ENCODE measurements around the gene CEACAM1.
"Not testable (repeated sequence)": the region's sequence is repeated elsewhere in the genome, so short reads cannot be mapped to it uniquely, and the experiment has no call there.

The CEACAM1 gene

GRCh38 chr19:42524250-42524649 lies 4.0 kb downstream of the CEACAM1 start:
- no peak for TF ChIP-seq CTCF (IDR thresholded peaks at IDR 0.05)
- Histone ChIP-seq H3K27ac (peak overlapping the region; percentile 86), H3K9me3 (no peaks in the 10 kb centered on the region), H3K27me3 (no peaks in the 10 kb centered on the region), H3K36me3 (peaks cover 24% of the 10 kb centered on the region), H3K4me1 (ENCODE audit: control insufficient read depth in 1 of 2, insufficient read depth in 1 of 2, low read depth in 1 of 2, low read length in 1 of 2) (peaks cover 89 to 94% of the 10 kb centered on the region in 2 experiments), H3K4me3 (ENCODE audit: low read depth in 1 of 2, low read length in 1 of 2) (peak overlapping the region; percentile 42 to 63)

GRCh38 chr19:42522262-42522661 lies 6.0 kb downstream of the CEACAM1 start:
- Histone ChIP-seq H3K4me1 (ENCODE audit: control insufficient read depth in 1 of 2, insufficient read depth in 1 of 2, low read depth in 1 of 2, low read length in 1 of 2) (peaks cover 78 to 88% of the 10 kb centered on the region in 2 experiments), H3K36me3 (peaks cover 43% of the 10 kb centered on the region), H3K27ac (peak overlapping the region; percentile 86)
- not testable (repeated sequence) for H3K9me3 ChIP-seq; H3K4me3 ChIP-seq (ENCODE audit: low read depth in 1 of 2, low read length in 1 of 2); H3K27me3 ChIP-seq

- Histone ChIP-seq H3K4me3 (ENCODE audit: low read depth in 1 of 2, low read length in 1 of 2) (peak overlapping the region in 1 of 2 experiments; percentile 9), H3K36me3 (peaks cover 43% of the 10 kb centered on the region), H3K27ac (peak overlapping the region; percentile 86), H3K4me1 (ENCODE audit: control insufficient read depth in 1 of 2, insufficient read depth in 1 of 2, low read depth in 1 of 2, low read length in 1 of 2) (peaks cover 78 to 88% of the 10 kb centered on the region in 2 experiments), H3K9me3 (no peaks in the 10 kb centered on the region), H3K27me3 (no peaks in the 10 kb centered on the region)
- no peak for TF ChIP-seq CTCF (IDR thresholded peaks at IDR 0.05)
Measured at GRCh38 chr19:42521346-42522030, 6.8 kb downstream of the CEACAM1 start.

GRCh38 chr19:42519108-42519507 lies 9.2 kb downstream of the CEACAM1 start:
- no peaks in the 10 kb centered on the region for H3K27me3 ChIP-seq
- no peak for TF ChIP-seq CTCF (IDR thresholded peaks at IDR 0.05)
- H3K9me3 ChIP-seq, result no peaks in the 10 kb centered on the region
- no peak overlapping the region for H3K4me3 ChIP-seq (ENCODE audit: low read depth in 1 of 2, low read length in 1 of 2)
- peak overlapping the region; percentile 33 for H3K27ac ChIP-seq
- peaks cover 56% of the 10 kb centered on the region for H3K36me3 ChIP-seq
- peaks cover 58 to 72% of the 10 kb centered on the region in 2 experiments for H3K4me1 ChIP-seq (ENCODE audit: control insufficient read depth in 1 of 2, insufficient read depth in 1 of 2, low read depth in 1 of 2, low read length in 1 of 2)

GRCh38 chr19:42516771-42517170 lies 11.5 kb downstream of the CEACAM1 start:
- peaks cover 72% of the 10 kb centered on the region for H3K36me3 ChIP-seq
- H3K4me3 ChIP-seq (ENCODE audit: low read depth in 1 of 2, low read length in 1 of 2), result no peak overlapping the region
- TF ChIP-seq CTCF (IDR thresholded peaks at IDR 0.05), result no peak

GRCh38 chr19:42515241-42515832 lies 12.9 kb downstream of the CEACAM1 start:
- H3K9me3 ChIP-seq, result no peaks in the 10 kb centered on the region
- peaks cover 20 to 34% of the 10 kb centered on the region in 2 experiments for H3K4me1 ChIP-seq (ENCODE audit: control insufficient read depth in 1 of 2, insufficient read depth in 1 of 2, low read depth in 1 of 2, low read length in 1 of 2)
- TF ChIP-seq CTCF (IDR thresholded peaks at IDR 0.05), result no peak
- no peak overlapping the region for H3K4me3 ChIP-seq (ENCODE audit: low read depth in 1 of 2, low read length in 1 of 2)
- no peaks in the 10 kb centered on the region for H3K27me3 ChIP-seq
- no peak overlapping the region for H3K27ac ChIP-seq
- peaks cover 75% of the 10 kb centered on the region for H3K36me3 ChIP-seq

More at GRCh38 chr19:42516771-42517170, 11.5 kb downstream of the CEACAM1 start:
- H3K4me1 ChIP-seq (ENCODE audit: control insufficient read depth in 1 of 2, insufficient read depth in 1 of 2, low read depth in 1 of 2, low read length in 1 of 2), result peaks cover 35 to 48% of the 10 kb centered on the region in 2 experiments
- no peaks in the 10 kb centered on the region for H3K9me3 ChIP-seq
- no peaks in the 10 kb centered on the region for H3K27me3 ChIP-seq
- H3K27ac ChIP-seq, result peak overlapping the region; percentile 54
